GDM1 (cell line): ENCODE results near the gene C15orf39.

Experiments used
- DNase-seq: peaks from one replicate; lab custom pipeline; 2025; lab: John Stamatoyannopoulos, UW

Gene C15orf39

GRCh38 chr15:75172284-75172820 lies 29.3 kb upstream of the C15orf39 start:
- no peak for DNase-seq

- no peak for DNase-seq
Observed at GRCh38 chr15:75174102-75174501, 27.6 kb upstream of the C15orf39 start.

- DNase-seq, result no peak
Observed at GRCh38 chr15:75174729-75175128, 27.0 kb upstream of the C15orf39 start.

GRCh38 chr15:75176396-75176761 lies 25.3 kb upstream of the C15orf39 start:
- no peak for DNase-seq

- no peak for DNase-seq
Observed at GRCh38 chr15:75177360-75178071, 24.2 kb upstream of the C15orf39 start.

GRCh38 chr15:75178171-75178937 lies 23.3 kb upstream of the C15orf39 start:
- no peak for DNase-seq

GRCh38 chr15:75178938-75179745 lies 22.5 kb upstream of the C15orf39 start:
- DNase-seq, result no peak

- no peak for DNase-seq
Observed at GRCh38 chr15:75179746-75180140, 21.9 kb upstream of the C15orf39 start.

- DNase-seq, result no peak
Observed at GRCh38 chr15:75181780-75182179, 19.9 kb upstream of the C15orf39 start.

- DNase-seq, result no peak
Observed at GRCh38 chr15:75182187-75183131, 19.2 kb upstream of the C15orf39 start.

GRCh38 chr15:75185271-75186029 lies 16.2 kb upstream of the C15orf39 start:
- DNase-seq, result peak; percentile 51

- DNase-seq, result no peak
Observed at GRCh38 chr15:75186044-75186443, 15.6 kb upstream of the C15orf39 start.

- DNase-seq, result no peak
Observed at GRCh38 chr15:75188499-75188898, 13.2 kb upstream of the C15orf39 start.

GRCh38 chr15:75191235-75191634 lies 10.4 kb upstream of the C15orf39 start:
- DNase-seq, result no peak

GRCh38 chr15:75192307-75192706 lies 9.4 kb upstream of the C15orf39 start:
- no peak for DNase-seq

- no peak for DNase-seq
Observed at GRCh38 chr15:75193272-75193671, 8.4 kb upstream of the C15orf39 start.

GRCh38 chr15:75193976-75194375 lies 7.7 kb upstream of the C15orf39 start:
- DNase-seq, result no peak

- no peak for DNase-seq
Observed at GRCh38 chr15:75194397-75194796, 7.3 kb upstream of the C15orf39 start.

GRCh38 chr15:75195122-75195765 lies 6.4 kb upstream of the C15orf39 start:
- DNase-seq, result no peak

- DNase-seq, result no peak
Observed at GRCh38 chr15:75195766-75196241, 5.9 kb upstream of the C15orf39 start.
